ENCODE results near the gene DRICH1. TPM values are rescaled to one million over a fixed set of nuclear protein-coding genes. Genes with fewer than 3 reads are reported as not detected.
"Not testable (repeated sequence)": the region's sequence is repeated elsewhere in the genome, so short reads cannot be mapped to it uniquely, and the experiment has no call there.

DRICH1 gene
- total and polyA plus RNA-seq, 2 of the 8 experiments (the other 6 are each of a cell fraction or from before 2014, with no cell fraction given): 0.21 to 0.28 TPM

DNA sequence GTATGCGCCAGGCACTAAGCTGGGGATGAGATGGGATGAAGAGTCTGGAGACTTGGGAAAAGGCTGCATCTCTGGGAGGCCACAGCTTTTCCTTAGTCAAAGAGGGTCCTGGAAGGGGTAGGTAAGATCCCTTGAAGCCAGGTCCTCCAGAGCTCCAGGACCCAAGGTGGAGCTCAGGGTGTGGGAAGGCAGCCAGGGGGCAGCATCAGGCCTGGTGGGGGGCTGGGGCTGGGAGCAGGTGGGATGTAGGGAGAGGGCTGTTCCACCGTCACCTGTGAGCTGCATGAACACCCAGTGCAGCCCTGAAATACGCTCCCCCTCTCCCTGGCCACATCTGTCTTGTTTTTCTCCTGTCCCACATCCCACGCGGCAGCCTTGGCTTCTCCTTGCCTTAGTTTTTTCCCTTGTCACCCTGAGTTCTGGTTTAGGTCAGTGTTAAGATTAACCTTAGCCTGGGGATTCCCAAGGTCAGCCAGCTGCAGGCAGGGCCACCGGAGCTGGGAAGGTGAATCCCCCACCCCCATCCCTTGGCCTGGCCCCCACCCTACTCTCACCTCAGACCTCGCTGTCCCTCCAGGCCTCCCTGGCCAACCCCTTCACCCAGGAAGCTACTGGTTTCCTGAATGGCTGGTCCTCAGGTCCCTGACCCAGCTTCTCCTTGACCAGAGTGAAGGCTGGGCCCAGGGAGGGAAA is 34.4 kb downstream of the DRICH1 start:
- H3K18ac ChIP-seq (ENCODE audit: extremely low read depth, low read length); H3K27me3 ChIP-seq (replicated peaks in 1 of 4; ENCODE audit: control insufficient read depth in 3 of 4, extremely low read depth in 1 of 4, insufficient read depth in 3 of 4, low read length in 3 of 4); H3K14ac ChIP-seq (ENCODE audit: insufficient read length); H3K4me3 ChIP-seq (ENCODE audit: extremely low read depth in 1 of 4, insufficient read depth in 2 of 4, low read depth in 3 of 4, low read length in 4 of 4); H2BK15ac ChIP-seq (ENCODE audit: low read length); H3K4me1 ChIP-seq (replicated peaks in 1 of 4; ENCODE audit: control insufficient read depth in 3 of 4, insufficient read depth in 4 of 4, low read length in 3 of 4); H4K91ac ChIP-seq (replicated peaks; ENCODE audit: insufficient read length, low read length); H2BK20ac ChIP-seq (ENCODE audit: low read length); H2BK5ac ChIP-seq (ENCODE audit: low read depth, low read length); H2AK5ac ChIP-seq (ENCODE audit: low read depth, low read length); H2BK120ac ChIP-seq (replicated peaks; ENCODE audit: low read depth, low read length); H2BK12ac ChIP-seq (ENCODE audit: low read depth, low read length); DNase-seq (ENCODE audit: low read depth in 1 of 2, low spot score in 2 of 2); H4K8ac ChIP-seq (ENCODE audit: extremely low read depth, insufficient read depth, low read length); H3K9ac ChIP-seq (replicated peaks in 1 of 4; ENCODE audit: extremely low read depth in 1 of 4, low read depth in 3 of 4, low read length in 3 of 4); H3K27ac ChIP-seq (ENCODE audit: low read depth, low read length); H3K56ac ChIP-seq (replicated peaks; ENCODE audit: insufficient read length, low read depth, low read length); H3K36me3 ChIP-seq (ENCODE audit: control insufficient read depth in 2 of 4, insufficient read depth in 4 of 4, low read length in 3 of 4); H3K79me1 ChIP-seq (ENCODE audit: low read depth, low read length); H3K9me3 ChIP-seq (ENCODE audit: insufficient read depth in 2 of 2, low read depth in 1 of 2, low read length in 1 of 2); H3K4ac ChIP-seq (replicated peaks; ENCODE audit: insufficient read length, low read depth, low read length); H2AFZ ChIP-seq (ENCODE audit: low read length); H3K23ac ChIP-seq (ENCODE audit: insufficient read length); H3K79me2 ChIP-seq (ENCODE audit: control insufficient read depth in 1 of 2, insufficient read depth in 2 of 2, low read length in 2 of 2); H4K20me1 ChIP-seq (replicated peaks in 1 of 2; ENCODE audit: control insufficient read depth in 1 of 2, insufficient read depth in 2 of 2, low read length in 2 of 2); H3K23me2 ChIP-seq (ENCODE audit: low read depth, low read length); H4K5ac ChIP-seq (ENCODE audit: insufficient read length, low read depth, low read length); H3K4me2 ChIP-seq (ENCODE audit: insufficient read depth in 1 of 2, low read depth in 2 of 2, low read length in 2 of 2); POLR2A ChIA-PET (ENCODE audit: partially characterized antibody): not testable (repeated sequence)
- CTCF ChIA-PET (ENCODE audit: partially characterized antibody): interaction anchor here (1.0 to 3.6 kb wide), 2 partner anchors 8 to 129 kb away, joined by 3 to 22 read pairs; no protein-coding TSS in a partner anchor
- WGBS, 2 experiments (ENCODE audit: extremely low coverage in 1 of 2, insufficient coverage in 1 of 2, insufficient read length in 1 of 2, insufficient replicate concordance in 2 of 2, low coverage in 1 of 2, low lambda C conversion rate in 2 of 2, missing lambda C conversion rate in 1 of 2): 64% methylated on average over 3 of the region's 7 CpGs; no CpG with 5 or more reads in 1 of the 2 experiments
- FAIRE-seq: peak; percentile 91

DNA sequence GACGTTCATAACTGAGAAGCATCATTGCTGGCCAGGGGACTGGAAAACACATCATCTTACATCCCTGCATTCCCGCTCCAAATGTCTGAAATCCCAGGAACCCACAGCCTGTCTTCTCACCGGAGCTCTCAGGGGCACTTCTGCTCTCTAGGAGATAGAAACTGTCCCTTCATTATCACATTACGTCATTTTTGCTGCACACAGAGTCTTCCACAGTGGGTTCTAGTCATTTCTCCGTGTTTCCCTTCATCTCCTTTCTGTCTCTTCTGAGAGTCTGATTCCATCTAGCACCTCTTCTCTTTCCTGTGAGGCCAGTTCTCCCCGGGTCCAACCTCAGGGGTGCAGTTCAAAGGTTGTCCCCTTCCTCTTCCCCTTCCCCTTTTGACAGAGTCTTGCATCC is 36.2 kb downstream of the DRICH1 start:
- H3K4ac ChIP-seq (replicated peaks; ENCODE audit: insufficient read length, low read depth, low read length); H3K27me3 ChIP-seq (replicated peaks in 1 of 4; ENCODE audit: control insufficient read depth in 3 of 4, extremely low read depth in 1 of 4, insufficient read depth in 3 of 4, low read length in 3 of 4); H3K56ac ChIP-seq (replicated peaks; ENCODE audit: insufficient read length, low read depth, low read length); H3K4me3 ChIP-seq (ENCODE audit: extremely low read depth in 1 of 4, insufficient read depth in 2 of 4, low read depth in 3 of 4, low read length in 4 of 4); H3K36me3 ChIP-seq (ENCODE audit: control insufficient read depth in 2 of 4, insufficient read depth in 4 of 4, low read length in 3 of 4); H2AK5ac ChIP-seq (ENCODE audit: low read depth, low read length); H3K9me3 ChIP-seq (ENCODE audit: insufficient read depth in 2 of 2, low read depth in 1 of 2, low read length in 1 of 2); H3K23me2 ChIP-seq (ENCODE audit: low read depth, low read length); FAIRE-seq; H3K27ac ChIP-seq (ENCODE audit: low read depth, low read length); H4K8ac ChIP-seq (ENCODE audit: extremely low read depth, insufficient read depth, low read length); H2AFZ ChIP-seq (ENCODE audit: low read length); H4K5ac ChIP-seq (ENCODE audit: insufficient read length, low read depth, low read length); H3K9ac ChIP-seq (replicated peaks in 1 of 4; ENCODE audit: extremely low read depth in 1 of 4, low read depth in 3 of 4, low read length in 3 of 4); H3K23ac ChIP-seq (ENCODE audit: insufficient read length); H2BK12ac ChIP-seq (ENCODE audit: low read depth, low read length); H3K14ac ChIP-seq (ENCODE audit: insufficient read length); H2BK120ac ChIP-seq (replicated peaks; ENCODE audit: low read depth, low read length); POLR2A ChIA-PET (ENCODE audit: partially characterized antibody); H3K79me2 ChIP-seq (ENCODE audit: control insufficient read depth in 1 of 2, insufficient read depth in 2 of 2, low read length in 2 of 2); H3K4me2 ChIP-seq (ENCODE audit: insufficient read depth in 1 of 2, low read depth in 2 of 2, low read length in 2 of 2); H2BK20ac ChIP-seq (ENCODE audit: low read length); H3K4me1 ChIP-seq (replicated peaks in 1 of 4; ENCODE audit: control insufficient read depth in 3 of 4, insufficient read depth in 4 of 4, low read length in 3 of 4); H4K91ac ChIP-seq (replicated peaks; ENCODE audit: insufficient read length, low read length); H2BK15ac ChIP-seq (ENCODE audit: low read length); H2BK5ac ChIP-seq (ENCODE audit: low read depth, low read length); H3K79me1 ChIP-seq (ENCODE audit: low read depth, low read length); DNase-seq (ENCODE audit: low read depth in 1 of 2, low spot score in 2 of 2); H4K20me1 ChIP-seq (replicated peaks in 1 of 2; ENCODE audit: control insufficient read depth in 1 of 2, insufficient read depth in 2 of 2, low read length in 2 of 2); H3K18ac ChIP-seq (ENCODE audit: extremely low read depth, low read length): not testable (repeated sequence)
- 74% methylated on average over 6 of the region's 6 CpGs; no CpG with 5 or more reads in 1 of the 2 experiments for WGBS, 2 experiments (ENCODE audit: extremely low coverage in 1 of 2, insufficient coverage in 1 of 2, insufficient read length in 1 of 2, insufficient replicate concordance in 2 of 2, low coverage in 1 of 2, low lambda C conversion rate in 2 of 2, missing lambda C conversion rate in 1 of 2)
- CTCF ChIA-PET (ENCODE audit: partially characterized antibody): interaction anchor here (1.0 kb wide), 1 partner anchor 25 kb away, joined by 3 read pairs; no protein-coding TSS in a partner anchor

All from H1 (cell line).